HG03066 (cell line): ENCODE results near the gene EGFLAM.

Source experiments
- ATAC-seq: cut with Tn5 transposase; IDR thresholded peaks from one replicate; pipeline ENCODE4 v1.9.1; 2021; ENCODE audit warnings: low read depth; ENCODE audit not compliant: unreplicated experiment

Gene EGFLAM

DNA sequence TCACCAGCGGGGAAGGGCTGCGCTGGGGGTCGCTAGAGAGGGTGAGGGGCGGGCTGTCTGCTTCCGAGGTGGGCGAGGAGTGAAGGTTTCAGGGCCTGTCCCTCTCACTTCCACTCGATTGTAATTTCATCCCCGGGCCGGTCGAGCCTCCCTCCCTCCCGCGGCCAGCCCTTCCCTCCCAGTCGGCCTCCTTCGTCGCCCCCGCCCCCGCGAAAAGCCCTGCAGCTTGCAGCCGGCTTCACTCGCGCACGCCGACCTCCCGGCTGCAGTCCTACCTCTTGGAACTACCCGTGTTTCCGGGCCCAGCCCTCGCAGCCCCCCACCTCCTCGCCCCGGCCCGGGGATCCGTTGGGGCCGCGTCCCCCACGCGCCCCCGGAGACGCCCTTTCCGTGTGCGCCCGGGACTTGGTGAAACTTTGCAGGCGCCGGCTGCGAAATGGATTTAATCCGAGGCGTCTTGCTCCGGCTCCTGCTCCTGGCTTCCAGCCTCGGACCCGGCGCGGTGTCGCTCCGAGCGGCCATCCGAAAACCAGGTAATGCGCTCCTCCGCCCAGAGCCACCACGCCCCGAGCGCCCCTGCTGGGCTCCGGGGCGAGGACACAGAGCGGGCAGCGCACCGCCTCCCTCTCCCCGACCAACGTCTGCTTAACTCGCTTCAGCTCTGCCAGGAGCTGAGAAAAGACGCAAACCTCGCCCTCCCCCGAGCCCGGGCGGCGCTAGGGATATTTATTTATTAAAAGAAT, at the start of gene EGFLAM:
Gene EGFLAM, plus strand, starts transcription at position 241 of the 743 bp plus-strand sequence. Its CDS starts 196 bp downstream, at position 437.
- no peak for ATAC-seq

DNA sequence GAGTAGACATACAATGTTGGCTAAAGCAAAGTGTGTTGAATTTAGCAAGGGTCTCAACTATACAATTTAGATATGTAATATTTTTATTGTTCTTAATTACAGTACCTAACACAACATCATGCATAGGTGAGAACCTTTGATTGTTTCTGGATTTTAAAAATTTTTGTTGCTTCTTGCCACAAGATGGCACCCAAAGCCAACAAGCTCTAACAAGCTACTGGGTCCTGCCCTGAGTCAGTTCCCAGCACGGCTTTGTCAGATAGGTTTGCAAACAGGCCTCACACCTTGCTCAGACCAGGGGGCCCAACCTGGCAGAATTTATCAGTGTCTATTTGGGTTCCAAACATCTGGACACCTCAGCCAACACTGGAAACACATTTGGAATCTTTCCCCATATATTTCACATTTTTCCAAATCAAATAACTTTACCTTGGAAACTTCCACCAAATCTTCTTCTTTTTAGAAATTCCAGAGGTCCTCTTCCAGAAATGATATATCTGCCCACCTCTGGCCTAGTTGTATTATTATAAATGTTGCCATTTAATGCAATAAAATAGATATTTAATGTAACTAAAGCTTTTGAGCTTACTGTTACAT, 49.5 kb upstream of the EGFLAM start:
- no peak for ATAC-seq

DNA sequence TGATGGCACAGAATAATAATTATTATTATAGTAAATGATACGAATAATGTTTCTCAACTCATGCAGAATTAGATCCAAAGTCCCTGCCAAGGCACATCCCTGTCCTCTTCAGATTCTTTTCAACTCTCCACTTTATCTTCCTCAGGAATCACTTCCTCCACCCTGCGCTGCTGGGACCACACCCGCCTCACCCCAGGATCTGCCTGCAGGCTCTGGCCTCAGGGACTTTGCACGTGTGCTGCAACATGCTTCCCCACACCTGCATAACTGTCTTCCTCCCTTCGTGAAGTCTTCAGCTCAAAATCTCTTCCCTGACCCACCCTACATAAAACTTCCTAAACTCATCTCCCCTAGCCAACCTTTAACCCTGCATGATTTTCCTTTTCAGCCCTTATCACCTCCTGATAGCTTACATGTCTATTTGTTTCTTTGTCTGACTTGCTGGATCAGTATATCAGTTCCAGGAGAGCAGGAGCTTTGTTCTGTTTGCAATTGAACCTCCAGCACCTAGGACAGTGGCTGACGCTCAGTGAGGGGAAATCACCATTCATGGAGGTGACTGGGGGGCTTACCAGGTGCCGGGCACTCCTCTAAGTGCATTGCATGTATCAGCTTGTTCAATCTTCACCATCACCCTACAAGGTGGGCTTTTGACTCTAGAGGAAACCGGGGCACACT, 47.5 kb upstream of the EGFLAM start:
- ATAC-seq: no peak

DNA sequence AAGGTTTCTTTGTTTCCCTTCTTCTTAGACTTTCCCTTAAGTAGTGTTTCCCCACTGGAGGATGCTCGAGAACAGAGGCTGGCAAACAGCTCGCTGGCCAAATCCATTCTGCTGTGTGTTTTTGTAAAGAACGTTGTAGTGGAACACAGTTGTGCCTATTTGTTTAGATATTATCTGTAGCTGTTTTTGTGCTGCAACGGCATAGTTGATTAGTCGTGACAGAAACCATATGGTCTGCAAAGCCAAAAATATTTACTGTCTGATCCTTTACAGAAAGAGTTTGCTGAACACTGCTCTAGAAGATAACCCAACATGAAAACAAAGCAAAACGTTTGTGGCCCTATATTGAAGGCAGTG, 47.0 kb upstream of the EGFLAM start:
- no peak for ATAC-seq

DNA sequence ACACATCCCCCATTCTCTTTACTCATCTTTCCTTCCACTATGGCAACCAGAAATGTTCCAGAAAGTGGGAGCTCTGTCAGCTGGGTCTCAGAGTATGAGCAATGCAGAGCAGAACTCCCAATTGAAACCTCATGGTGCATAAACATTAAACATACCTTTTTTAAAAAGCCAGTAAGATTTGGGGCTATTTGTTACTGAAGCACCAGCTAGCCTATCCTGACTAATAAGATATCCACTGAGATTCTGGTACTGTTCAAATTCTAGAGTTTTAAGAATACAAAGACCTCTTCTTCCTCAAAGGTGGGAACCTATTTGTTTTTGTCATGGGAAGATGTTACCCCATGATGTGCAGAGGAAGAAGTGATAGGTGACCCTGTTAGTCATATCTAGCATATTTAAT, 46.1 kb upstream of the EGFLAM start:
- ATAC-seq: no peak

DNA sequence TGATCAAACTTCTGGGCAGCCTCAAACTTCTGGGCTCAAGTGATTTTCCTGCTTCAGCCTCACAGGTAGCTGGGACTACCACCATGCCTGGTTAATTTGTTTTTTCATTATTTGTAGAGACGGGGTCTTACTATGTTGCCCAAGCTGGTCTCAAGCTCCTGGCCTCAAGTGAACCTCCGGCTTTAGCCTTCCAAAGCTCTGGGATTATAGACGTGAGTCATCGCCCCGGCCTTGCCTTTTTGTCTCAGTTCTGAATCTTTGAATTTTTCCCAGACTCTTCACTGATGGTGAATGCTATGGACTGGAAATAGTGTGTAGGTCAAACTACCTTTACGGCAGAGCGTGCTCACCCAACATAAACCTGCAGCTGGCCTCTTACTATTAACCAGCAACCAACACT, 32.3 kb upstream of the EGFLAM start:
- no peak for ATAC-seq

DNA sequence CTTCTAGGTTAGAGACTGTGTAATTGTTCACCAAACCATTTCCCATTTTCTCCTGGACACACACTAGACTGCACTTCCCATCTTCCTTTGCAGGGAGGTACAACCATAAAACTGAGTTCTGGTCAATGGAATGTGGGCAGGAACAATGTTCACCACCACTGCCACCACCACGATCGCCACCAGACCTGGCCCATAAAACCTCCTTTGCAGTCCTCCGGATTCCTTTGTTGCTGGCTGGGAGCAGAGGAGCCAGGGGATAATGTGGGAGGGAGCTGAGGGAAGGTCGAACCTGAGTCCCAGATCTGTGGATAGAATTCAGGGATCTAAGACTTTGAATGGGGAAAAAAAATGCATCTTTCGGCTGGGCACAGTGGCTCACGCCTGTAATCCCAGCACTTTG, 29.4 kb upstream of the EGFLAM start:
- no peak for ATAC-seq

DNA sequence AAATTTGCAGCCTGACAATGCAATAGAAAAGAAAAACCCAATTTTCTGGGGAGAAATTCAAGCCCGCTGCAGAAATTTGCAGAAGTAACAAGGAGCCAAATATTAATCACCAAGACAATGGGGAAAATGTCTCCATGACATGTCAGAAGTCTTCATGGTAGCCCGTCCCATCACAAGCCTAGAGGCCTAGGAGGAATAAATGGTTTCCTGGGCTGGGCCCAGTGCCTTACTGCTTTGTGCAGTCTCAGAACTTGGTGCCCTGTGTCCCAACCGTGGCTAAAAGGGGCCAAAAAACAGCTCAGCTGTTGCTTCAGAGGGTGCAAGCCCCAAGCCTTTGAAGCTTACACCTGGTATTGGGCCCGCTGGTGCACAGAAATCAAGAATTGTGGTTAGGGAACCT, 23.6 kb upstream of the EGFLAM start:
- ATAC-seq: no peak

DNA sequence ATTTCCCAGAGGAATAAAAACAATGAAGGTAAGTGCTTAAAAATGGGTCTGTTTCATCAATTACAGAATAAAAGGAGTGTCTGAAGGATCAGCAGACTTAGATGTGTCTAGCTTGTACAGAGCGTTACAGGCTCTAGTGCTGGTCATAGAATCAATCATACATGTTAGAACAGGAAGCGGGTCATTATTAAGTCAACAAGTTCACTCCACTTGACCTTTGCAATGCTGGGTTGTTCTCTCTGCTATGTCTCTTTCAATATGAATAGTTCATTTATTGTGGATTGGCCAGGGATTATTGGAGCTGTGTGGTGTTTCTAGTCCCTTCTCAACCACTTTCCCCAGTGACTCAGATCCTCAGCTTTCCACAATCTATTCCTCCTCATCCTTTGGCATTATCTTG, 20.7 kb upstream of the EGFLAM start:
- ATAC-seq: no peak

DNA sequence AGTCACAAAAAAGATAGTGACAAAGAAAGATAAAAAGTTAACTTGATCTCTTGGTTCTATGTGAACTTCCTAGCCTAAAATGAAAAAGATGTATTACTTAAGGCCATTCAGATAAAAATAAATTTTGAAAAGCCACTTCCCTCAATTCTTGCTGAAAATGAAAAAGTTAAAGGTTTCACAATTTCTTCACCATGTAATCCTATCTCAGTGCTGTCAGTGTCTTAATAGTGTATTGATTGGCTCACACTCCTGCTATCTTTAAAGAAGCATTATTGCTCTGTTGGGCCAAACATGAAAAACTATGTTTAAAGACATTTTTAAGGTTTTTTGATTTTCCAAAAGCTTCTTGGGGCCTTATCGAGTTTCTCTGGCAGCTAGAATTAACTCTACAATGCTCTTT, 18.1 kb upstream of the EGFLAM start:
- ATAC-seq: no peak

DNA sequence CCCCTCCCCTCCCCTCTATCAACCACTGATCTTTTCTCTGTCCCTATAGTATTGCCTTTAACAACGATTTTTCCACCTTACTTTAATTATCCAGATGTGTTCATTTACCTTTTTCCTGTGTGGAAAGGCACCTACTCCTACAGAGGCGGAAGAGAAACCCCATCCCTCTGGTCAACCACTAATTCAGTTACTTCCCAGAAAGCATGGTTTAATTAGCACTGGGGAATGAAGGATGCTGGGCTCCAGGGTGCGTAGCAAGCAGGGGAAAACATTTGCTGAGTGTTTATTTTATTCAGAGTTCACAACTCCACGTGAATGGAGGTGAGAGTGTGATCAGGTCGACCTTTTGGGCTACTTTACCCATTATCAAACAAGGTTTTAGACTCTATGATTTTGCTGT, 16.7 kb upstream of the EGFLAM start:
- ATAC-seq: no peak

DNA sequence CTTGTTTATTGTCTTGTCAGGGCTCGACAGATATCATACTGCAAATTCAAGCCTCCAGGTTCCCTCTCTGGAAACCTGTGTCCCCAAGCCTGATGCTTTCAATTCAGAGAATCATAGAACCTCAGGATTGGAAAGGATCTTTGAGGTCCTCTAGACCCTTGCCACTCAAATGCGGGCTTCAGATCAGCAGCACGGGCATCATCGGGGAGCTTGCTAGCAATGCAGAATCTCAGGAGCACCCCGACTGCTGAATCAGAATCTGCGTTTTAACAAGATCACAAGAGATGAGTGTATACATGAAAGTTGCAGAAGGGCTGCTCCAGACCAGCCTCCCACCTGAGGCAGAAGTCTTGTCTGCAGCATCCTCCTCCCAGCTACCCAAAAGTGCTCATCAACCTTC, 13.1 kb upstream of the EGFLAM start:
- ATAC-seq: no peak

DNA sequence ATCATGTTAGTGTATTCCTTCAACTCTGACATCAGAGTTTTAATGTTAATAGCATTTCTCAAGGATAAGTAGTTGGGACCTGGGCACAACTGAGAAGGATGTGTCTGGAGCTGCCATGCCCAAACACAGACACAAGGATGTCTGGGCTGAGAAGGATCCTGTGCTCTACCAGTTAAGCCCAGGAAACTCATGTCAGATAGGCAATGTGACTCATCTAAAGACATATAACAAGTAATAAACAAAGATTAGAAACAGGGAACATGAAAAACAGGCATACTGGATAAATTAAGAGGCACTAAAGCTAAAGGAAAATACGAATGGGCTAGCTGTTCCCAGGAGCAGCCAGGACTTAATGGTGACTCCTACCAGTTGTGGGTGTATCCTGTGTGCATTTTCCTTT, 9.1 kb upstream of the EGFLAM start:
- no peak for ATAC-seq

DNA sequence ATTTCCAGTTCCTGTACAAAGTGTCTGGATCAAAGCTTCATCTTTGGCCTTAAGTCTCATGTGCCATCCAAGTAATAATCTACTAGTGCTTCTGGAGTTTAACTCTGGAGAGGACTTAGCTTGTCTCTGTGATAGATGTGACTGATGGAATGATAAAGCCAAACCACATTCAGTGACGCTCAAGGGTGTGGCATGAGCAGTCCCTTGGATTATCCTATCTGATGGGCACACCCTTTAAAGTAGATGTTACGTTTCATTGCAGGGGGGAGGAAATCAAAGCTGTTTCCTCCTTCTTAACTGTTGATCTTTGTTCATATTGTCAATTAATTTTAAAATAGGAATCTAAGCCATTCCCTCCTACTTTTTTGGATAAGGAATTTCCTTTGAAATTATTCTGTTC, 8.5 kb upstream of the EGFLAM start:
- ATAC-seq: no peak

DNA sequence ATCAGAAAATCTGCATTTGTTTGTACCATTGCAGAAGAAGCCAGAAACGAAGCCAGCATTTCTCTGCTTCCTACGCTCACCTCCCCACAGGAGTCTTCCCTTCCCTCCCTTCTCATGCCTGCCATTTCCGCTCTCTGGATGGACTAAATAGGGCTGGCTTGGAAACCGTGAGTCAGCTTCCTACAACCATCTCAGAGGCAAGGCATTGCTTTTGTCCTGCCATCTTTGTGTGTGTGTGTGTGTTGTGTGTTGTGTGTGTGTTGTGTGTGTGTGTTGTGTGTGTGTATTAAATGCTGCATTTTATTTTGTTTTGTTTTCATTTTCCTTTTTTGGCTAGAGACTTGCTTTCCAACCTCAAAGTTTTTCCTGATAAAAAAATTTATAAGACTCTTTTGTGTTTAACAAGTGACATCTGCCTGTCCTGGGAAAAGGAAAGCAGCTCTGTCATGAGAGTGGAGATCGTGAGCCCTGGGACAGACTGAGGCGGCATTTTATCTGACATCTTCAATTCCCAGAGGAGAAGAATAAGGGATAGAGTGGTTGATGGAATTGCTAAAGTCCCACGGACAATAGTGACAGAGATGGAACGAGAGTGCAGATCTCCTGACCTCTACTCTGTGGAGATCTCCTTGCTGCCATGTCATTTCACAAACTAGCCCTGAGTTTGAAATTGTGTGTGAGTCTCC, 7.5 kb upstream of the EGFLAM start:
- ATAC-seq: no peak

DNA sequence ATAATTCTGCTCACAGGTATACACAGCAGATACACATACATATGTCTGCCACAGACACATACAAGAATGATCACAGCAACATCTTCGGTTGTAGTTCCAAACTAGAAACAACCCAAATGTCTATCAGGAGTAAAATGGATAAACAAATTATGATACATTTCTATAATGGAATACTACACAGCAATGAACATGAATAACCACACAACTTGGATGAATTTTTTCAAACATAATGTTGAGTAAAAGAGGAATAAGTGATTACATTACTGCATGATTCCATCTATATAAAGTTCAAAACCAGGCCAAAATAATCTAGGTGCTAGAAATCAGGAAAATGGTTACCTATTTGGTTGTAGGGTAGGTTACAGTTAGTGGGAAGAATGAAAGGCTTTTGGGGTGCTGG, 4.6 kb upstream of the EGFLAM start:
- no peak for ATAC-seq

DNA sequence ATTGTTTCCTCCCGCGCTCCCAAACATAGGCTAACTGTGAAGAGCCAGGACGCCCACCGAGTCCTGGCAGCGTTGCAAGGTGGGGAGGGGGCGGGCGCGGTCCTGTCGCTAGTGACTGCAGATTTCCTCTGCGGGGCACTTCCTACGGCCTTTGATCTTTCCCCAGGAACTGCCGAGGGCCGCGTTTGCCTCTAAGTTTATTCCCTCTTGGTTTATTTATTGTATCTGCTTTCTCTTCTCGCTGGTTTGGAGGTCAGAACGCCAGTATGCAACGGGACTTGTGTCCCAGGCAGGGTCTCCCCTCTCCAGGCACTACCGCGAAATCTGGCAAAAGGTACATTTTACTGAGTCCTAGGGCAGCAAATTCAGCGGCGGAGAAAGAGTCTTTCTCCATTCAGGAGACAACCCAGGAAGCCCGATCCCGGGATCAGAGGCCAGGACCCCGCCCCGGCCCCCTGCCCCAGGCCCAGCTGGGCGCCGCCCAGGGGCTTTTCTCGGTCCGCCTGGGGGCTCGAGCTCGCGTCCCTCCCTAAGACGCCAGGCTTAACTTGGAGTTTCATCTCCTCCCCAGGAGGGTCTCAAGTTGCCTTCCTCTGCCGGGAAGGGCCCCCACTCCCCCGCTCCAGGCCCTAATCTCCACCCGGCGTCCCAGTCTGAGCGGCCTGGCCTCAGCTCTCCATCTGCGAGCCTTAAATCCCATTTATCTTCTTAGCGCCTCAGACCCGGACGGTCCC, 884 bp upstream of the EGFLAM start:
- no peak for ATAC-seq

DNA sequence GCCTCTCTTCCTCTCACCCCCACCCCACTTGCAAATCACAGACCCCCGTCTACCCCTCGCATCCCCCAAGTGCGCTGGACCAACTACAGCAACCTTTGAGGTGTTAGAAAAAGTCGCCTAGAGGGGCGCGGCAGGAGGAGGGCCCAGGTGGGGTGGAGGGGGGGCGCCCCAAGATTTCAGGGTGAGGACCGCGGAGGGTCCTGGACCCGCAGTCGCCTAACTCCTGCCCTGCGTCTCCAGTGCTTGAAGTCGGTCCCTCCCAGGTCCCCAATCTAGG, 379 bp upstream of the EGFLAM start:
- ATAC-seq: no peak

DNA sequence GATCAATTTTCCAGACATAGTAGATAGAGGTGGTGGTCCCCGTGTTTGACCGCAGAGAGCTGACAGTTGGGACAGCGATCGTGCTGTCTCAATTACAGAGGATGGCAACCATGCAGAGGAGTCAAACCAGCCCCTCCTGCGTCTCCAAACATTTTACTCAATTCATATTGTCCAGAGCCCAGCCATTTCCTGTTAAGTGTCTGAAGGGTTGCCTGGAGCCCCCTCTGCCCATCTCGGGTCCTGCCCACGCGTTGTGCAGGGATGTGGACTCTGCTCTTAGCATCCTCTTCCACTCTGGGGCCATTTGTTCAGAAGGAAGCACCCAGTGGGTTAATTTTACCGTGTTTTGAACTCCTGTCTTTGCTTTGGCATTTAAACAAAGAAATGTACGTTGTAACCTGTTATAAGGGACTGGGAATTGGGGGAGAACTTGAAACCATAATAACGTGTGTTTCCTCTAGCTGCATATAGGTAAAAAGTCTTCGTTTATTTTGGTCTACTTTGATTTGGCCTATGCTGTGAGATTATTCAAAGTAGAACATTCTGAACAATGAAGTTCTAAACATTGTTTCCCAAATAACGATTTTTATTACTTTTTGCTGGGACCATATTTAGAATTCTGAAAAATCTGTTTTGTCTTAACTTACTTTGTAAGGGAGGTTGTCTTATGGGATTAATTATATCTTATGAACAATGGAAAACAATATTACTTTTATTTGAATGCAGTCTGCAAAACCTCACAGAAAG, 876 bp downstream of the EGFLAM start:
- ATAC-seq: no peak

DNA sequence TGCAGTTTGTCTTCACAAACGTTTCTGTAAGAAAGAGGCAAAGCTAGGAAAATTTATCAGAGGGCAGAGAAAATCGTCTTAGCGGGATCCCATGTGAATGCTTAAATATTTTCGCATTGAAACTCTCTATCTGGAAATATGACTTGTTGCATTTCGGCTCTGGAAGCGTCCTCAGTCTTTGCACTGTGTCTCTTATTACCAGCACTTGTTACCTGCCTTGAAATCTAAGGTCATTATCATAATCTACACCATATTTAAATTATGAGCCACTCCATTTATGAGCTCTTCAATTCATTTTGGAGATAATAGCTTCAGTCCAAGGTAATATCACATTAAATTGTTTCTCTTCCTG, 1.4 kb downstream of the EGFLAM start:
- no peak for ATAC-seq

DNA sequence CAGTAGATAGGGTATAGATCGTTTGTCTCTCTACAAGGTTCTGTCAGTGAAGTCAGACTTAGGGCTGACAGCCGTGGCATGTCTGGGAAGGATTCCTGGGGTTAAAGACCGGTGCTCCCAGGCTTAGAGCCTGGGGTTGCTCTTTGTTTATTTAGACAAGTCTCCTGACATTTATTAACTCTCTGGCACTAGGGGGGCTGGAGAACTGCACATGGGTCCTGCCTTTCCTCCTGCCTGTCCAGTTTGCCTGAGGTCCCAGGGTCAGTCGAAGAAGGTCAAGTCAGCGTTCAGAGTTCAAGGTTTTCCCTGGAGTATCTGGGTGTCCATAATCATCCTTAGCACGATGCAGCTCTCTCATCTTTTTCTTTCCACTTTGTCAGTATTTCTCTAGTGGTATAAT, 5.6 kb downstream of the EGFLAM start:
- ATAC-seq: no peak
